Epithelial cell of proximal tubule (primary cell): ENCODE data around the gene SURF2. TPM values are rescaled to one million over a fixed set of nuclear protein-coding genes. Genes with fewer than 3 reads are reported as not detected.

Experiments used
- DNase-seq: peaks from one replicate; pipeline ENCODE4 v3.0.0-alpha.2; 2011; ENCODE audit warnings: low read depth
- H3K4me3 ChIP-seq: 2 replicates; pipeline ENCODE4 v1.5.1; 2011; ENCODE audit warnings: low read depth, mild to moderate bottlenecking, low read length
- CTCF ChIP-seq: conservative IDR thresholded peaks from 2 replicates; pipeline ENCODE4 v1.5.1; 2012; ENCODE audit warnings: low read depth, mild to moderate bottlenecking, low read length
- total RNA-seq: library from RNA; depleted of rRNA; stranded (reverse); fragments of >200 nt; gene quantifications from 2 replicates; pipeline ENCODE4 v1.2.3, GENCODE V29; 2015

SURF2 gene
- total RNA-seq, 1 donor from 2014 or later, result 27.6 TPM

- no peak for TF ChIP-seq CTCF
- no peak for DNase-seq
These were observed 10.1 kb downstream of the SURF2 start for GRCh38 chr9:133366435-133366834.

GRCh38 chr9:133367221-133367620 lies 10.9 kb downstream of the SURF2 start:
- no peak for TF ChIP-seq CTCF
- no peak overlapping the region for H3K4me3 ChIP-seq
- DNase-seq, result no peak

More at GRCh38 chr9:133366435-133366834, 10.1 kb downstream of the SURF2 start:
- no peak overlapping the region for H3K4me3 ChIP-seq

- no peak overlapping the region for H3K4me3 ChIP-seq
- TF ChIP-seq CTCF, result no peak
- DNase-seq, result no peak
These were observed 11.4 kb downstream of the SURF2 start for GRCh38 chr9:133367778-133368177.

- H3K4me3 ChIP-seq, result no peak overlapping the region
- no peak for TF ChIP-seq CTCF
- no peak for DNase-seq
These were observed 12.0 kb downstream of the SURF2 start for GRCh38 chr9:133368249-133368881.

- no peak overlapping the region for H3K4me3 ChIP-seq
- no peak for TF ChIP-seq CTCF
- no peak for DNase-seq
These were observed 13.1 kb downstream of the SURF2 start for GRCh38 chr9:133369422-133369821.

- DNase-seq, result no peak
- TF ChIP-seq CTCF, result no peak
- no peak overlapping the region for H3K4me3 ChIP-seq
These were observed 13.6 kb downstream of the SURF2 start for GRCh38 chr9:133369933-133370332.

- DNase-seq, result no peak
- no peak for TF ChIP-seq CTCF
- no peak overlapping the region for H3K4me3 ChIP-seq
These were observed 14.3 kb downstream of the SURF2 start for GRCh38 chr9:133370685-133371084.
